OCI-LY3 (cell line): ENCODE data around the gene FZD7.
A peak's percentile ranks its signal among the peaks of the same experiment; 100 is the strongest.

Experiments
- H2AFZ ChIP-seq: fragments of 200-600, 300-600 bp; shearing (Covaris generic); 2 replicates; pipeline ENCODE4 v1.6.0; 2014; ENCODE audit warnings: antibody characterized with exemption, low read depth, low read length
- H3K27ac ChIP-seq: fragments of 200-600, 300-600 bp; sonication (generic); 2 replicates; pipeline ENCODE4 v1.5.1; 2014; ENCODE audit warnings: mild to moderate bottlenecking, low read length, moderate library complexity, mixed read lengths
- H3K27me3 ChIP-seq: fragments of 200-600, 300-600 bp; sonication (generic); 2 replicates; pipeline ENCODE4 v1.6.1; 2014; ENCODE audit warnings: low read depth, low read length, mixed read lengths
- H3K36me3 ChIP-seq: fragments of 200-600, 300-600 bp; sonication (generic); replicated peaks from 2 replicates; pipeline ENCODE3; 2014; ENCODE audit warnings: low read depth, low read length, mixed read lengths
- H3K4me1 ChIP-seq: fragments of 300-600, 200-600 bp; sonication (generic); 2 replicates; pipeline ENCODE4 v1.6.1; 2014; ENCODE audit warnings: low read length, mixed read lengths
- H3K4me2 ChIP-seq: fragments of 200-600, 300-600 bp; sonication (generic); 2 replicates; pipeline ENCODE4 v1.6.1; 2014; ENCODE audit warnings: low read length, mixed read lengths
- H3K4me3 ChIP-seq: fragments of 300-600, 200-600 bp; sonication (generic); 2 replicates; pipeline ENCODE4 v1.5.1; 2014; ENCODE audit warnings: antibody characterized with exemption, mild to moderate bottlenecking, low read length, moderate library complexity
- H3K79me2 ChIP-seq: fragments of 300-600, 200-600 bp; shearing (Covaris generic); 2 replicates; pipeline ENCODE4 v1.6.1; 2014; ENCODE audit warnings: mild to moderate bottlenecking, low read length, mixed read lengths
- H3K9ac ChIP-seq: fragments of 300-600, 200-600 bp; shearing (Covaris generic); 2 replicates; pipeline ENCODE4 v1.6.0; 2014; ENCODE audit warnings: mild to moderate bottlenecking, low read length, moderate library complexity
- H3K9me3 ChIP-seq: fragments of 200-600, 300-600 bp; shearing (Covaris generic); 2 replicates; pipeline ENCODE4 v1.6.1; 2014; ENCODE audit warnings: low read length, mixed read lengths; ENCODE audit not compliant: insufficient read depth
- H4K20me1 ChIP-seq: fragments of 200-600, 300-600 bp; sonication (generic); 2 replicates; pipeline ENCODE4 v1.6.1; 2016; ENCODE audit warnings: low read length, mixed read lengths; ENCODE audit not compliant: insufficient read depth
- CTCF ChIP-seq: fragments of 200-600, 300-600 bp; sonication (generic); IDR thresholded peaks from 2 replicates; pipeline ENCODE4 v1.5.1; 2014; ENCODE audit warnings: antibody characterized with exemption, low read length, low read depth
- EZH2phosphoT487 ChIP-seq: fragments of 200-600 bp; shearing (Covaris generic); IDR thresholded peaks from 2 replicates; pipeline ENCODE4 v1.6.1; 2018; ENCODE audit warnings: antibody characterized with exemption, mixed run types, low read depth

Gene FZD7

DNA sequence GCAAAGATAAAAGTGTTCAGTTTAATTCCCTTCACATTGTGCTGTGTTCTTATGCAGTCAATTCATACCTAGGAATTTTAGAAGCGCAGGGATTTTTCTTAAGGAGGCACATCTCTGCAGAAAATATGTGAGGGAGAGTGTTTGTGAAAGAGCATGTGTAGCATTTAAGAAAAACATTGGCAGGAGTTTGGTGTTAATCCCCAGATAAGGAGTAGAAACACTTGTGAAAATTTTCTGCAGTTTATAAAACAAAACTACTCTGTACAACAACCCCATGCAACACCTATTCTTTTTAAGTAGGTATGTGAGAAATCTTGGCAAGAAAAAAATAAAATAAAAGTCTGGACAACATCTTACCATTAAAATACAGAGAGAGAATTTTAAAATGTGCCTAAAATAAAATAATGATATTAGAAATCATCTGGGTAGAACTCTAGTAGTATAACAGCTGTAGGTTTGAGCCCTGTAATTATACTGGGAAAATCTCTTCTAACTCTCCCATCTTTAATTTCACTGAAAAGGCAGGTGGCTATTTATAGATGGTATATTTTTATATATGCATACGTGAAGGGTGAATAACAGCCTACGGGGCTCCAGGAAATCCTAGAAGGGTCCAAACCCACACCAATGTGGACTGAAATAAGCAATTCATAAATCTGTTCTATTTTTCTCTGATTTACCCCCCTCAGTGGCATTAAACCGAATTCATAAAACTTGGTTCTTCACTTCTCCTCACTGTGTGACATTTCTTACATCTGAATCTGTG is 6.6 kb downstream of the FZD7 start:
- Histone ChIP-seq H3K9me3 (no peaks in the 10 kb centered on the region), H3K36me3 (no peaks in the 10 kb centered on the region), H3K4me2 (no peak overlapping the region), H3K27ac (no peak overlapping the region), H3K4me3 (no peak overlapping the region), H3K27me3 (no peaks in the 10 kb centered on the region), H3K79me2 (no peaks in the 10 kb centered on the region), H2AFZ (no peak overlapping the region), H3K9ac (no peak overlapping the region), H3K4me1 (peaks cover 21% of the 10 kb centered on the region), H4K20me1 (no peaks in the 10 kb centered on the region)
- TF ChIP-seq EZH2phosphoT487 (no peak), CTCF (no peak)

DNA sequence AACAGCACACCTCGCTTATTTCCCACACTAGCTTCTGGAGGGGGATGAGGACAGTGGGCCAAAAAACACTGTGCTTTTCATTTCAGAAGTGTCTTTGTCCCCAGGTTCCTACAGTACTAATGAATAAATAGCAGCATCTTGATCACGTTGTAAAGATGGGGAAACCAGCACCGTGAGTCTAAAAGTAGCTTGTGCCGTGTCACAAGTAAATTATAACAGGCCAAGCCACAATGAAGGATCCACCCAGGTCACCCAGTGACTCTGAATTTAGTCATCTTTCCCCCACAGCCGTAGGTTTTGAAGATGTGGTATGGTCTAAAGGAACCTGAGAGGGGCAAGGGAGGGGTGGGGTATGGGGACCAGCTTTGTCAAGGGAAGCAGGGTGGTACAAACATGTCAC is 8.8 kb downstream of the FZD7 start:
- Histone ChIP-seq H3K79me2 (no peaks in the 10 kb centered on the region), H3K4me1 (peaks cover 21% of the 10 kb centered on the region), H3K27ac (no peak overlapping the region), H3K9me3 (no peaks in the 10 kb centered on the region), H3K4me3 (no peak overlapping the region), H3K36me3 (no peaks in the 10 kb centered on the region), H3K4me2 (no peak overlapping the region), H3K27me3 (no peaks in the 10 kb centered on the region), H4K20me1 (no peaks in the 10 kb centered on the region), H2AFZ (no peak overlapping the region), H3K9ac (no peak overlapping the region)
- TF ChIP-seq CTCF = no peak
- TF ChIP-seq EZH2phosphoT487 = no peak

GRCh38 chr2:202043475-202043874 is 9.8 kb downstream of the FZD7 start:
- Histone ChIP-seq H3K27ac (no peak overlapping the region), H4K20me1 (no peaks in the 10 kb centered on the region), H3K27me3 (no peaks in the 10 kb centered on the region), H3K4me3 (no peak overlapping the region), H3K4me2 (peak overlapping the region; percentile 21; the same call in 1 of the 2 replicates), H3K79me2 (no peaks in the 10 kb centered on the region), H3K9me3 (no peaks in the 10 kb centered on the region), H3K9ac (no peak overlapping the region), H3K36me3 (no peaks in the 10 kb centered on the region), H3K4me1 (peaks cover 21% of the 10 kb centered on the region), H2AFZ (peak overlapping the region; percentile 49; the same call in 1 of the 2 replicates)
- no peak for TF ChIP-seq EZH2phosphoT487
- no peak for TF ChIP-seq CTCF

- Histone ChIP-seq H4K20me1 (no peaks in the 10 kb centered on the region), H3K27me3 (no peaks in the 10 kb centered on the region), H3K4me2 (no peak overlapping the region), H3K4me3 (no peak overlapping the region), H3K27ac (no peak overlapping the region), H3K36me3 (no peaks in the 10 kb centered on the region), H2AFZ (no peak overlapping the region), H3K79me2 (no peaks in the 10 kb centered on the region), H3K9ac (no peak overlapping the region), H3K9me3 (no peaks in the 10 kb centered on the region), H3K4me1 (peaks cover 8% of the 10 kb centered on the region)
- no peak for TF ChIP-seq CTCF
- no peak for TF ChIP-seq EZH2phosphoT487
Measured at GRCh38 chr2:202044777-202045176, 11.1 kb downstream of the FZD7 start.
